GM10248 (cell line): Measurements from ENCODE around the gene TRIM26.
"Not testable (repeated sequence)": the region's sequence is repeated elsewhere in the genome, so short reads cannot be mapped to it uniquely, and the experiment has no call there.

ENCODE experiments used
- CTCF ChIA-PET: fragments of 300-600 bp; sonication (Branson Sonifier 250); formaldehyde crosslinking; extraction: SDS; loops from one replicate; lab custom pipeline; 2021; ENCODE audit warnings: antibody characterized with exemption; lab: Yijun Ruan, JAX
- POLR2A ChIA-PET: fragments of 350-650 bp; sonication (Branson Sonifier 250); formaldehyde crosslinking; extraction: SDS; loops from one replicate; lab custom pipeline; 2020; ENCODE audit warnings: antibody characterized with exemption; lab: Yijun Ruan, JAX
- DNase-seq: peaks from one replicate; pipeline ENCODE4 v3.0.0; 2012; ENCODE audit errors: extremely low spot score
- CTCF ChIP-seq: IDR thresholded peaks from 2 replicates; pipeline ENCODE4 v1.5.1; 2012; ENCODE audit warnings: mild to moderate bottlenecking, low read depth; ENCODE audit errors: extremely low read depth, missing control alignments, control extremely low read depth

TRIM26 gene

DNA sequence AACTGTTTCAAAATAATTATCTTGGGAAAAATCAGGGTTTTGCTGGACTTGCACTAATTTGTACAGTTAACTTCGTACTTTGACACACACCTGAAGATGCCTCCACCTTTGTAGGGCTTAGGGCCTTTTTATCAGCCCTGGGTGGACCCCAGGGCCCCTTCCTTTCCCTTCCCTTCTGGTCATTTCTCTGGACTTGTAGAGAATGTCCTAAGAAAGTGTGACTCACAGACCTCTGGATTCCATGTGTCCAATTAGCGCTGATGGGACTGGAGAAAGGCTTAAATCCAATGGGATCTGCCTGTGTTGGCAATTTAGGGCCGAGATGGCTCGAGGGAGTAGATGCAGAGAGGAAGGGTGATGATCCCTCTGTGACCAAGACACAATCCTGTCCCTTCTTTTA is 40.5 kb downstream of the TRIM26 start:
- no peak for DNase-seq
- TF ChIP-seq CTCF = no peak
- ChIA-PET CTCF (no interaction called here), POLR2A (no interaction called here)

DNA sequence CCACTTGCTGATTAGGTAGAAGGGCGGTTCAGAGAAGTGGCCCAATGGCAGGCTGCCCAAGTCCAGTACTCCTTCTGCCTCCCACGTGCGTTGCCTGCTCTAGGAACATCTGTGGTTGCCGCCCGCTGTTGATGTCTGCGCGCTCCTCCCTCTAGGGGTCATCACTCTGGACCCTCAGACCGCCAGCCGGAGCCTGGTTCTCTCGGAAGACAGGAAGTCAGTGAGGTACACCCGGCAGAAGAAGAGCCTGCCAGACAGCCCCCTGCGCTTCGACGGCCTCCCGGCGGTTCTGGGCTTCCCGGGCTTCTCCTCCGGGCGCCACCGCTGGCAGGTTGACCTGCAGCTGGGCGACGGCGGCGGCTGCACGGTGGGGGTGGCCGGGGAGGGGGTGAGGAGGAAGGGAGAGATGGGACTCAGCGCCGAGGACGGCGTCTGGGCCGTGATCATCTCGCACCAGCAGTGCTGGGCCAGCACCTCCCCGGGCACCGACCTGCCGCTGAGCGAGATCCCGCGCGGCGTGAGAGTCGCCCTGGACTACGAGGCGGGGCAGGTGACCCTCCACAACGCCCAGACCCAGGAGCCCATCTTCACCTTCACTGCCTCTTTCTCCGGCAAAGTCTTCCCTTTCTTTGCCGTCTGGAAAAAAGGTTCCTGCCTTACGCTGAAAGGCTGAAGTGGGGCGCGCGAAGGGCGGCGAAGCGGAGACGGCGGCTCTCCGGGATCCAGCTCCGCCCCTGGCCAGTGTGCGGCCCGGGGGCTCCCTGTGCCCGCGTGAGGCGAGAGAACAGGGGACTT is 41.3 kb downstream of the TRIM26 start:
- CTCF ChIA-PET = interaction anchor here (0.9 to 1.2 kb wide), 3 partner anchors 22 to 70 kb away, joined by 3 read pairs; no protein-coding TSS in a partner anchor
- POLR2A ChIA-PET = no interaction called here
- no peak for TF ChIP-seq CTCF
- DNase-seq = no peak

DNA sequence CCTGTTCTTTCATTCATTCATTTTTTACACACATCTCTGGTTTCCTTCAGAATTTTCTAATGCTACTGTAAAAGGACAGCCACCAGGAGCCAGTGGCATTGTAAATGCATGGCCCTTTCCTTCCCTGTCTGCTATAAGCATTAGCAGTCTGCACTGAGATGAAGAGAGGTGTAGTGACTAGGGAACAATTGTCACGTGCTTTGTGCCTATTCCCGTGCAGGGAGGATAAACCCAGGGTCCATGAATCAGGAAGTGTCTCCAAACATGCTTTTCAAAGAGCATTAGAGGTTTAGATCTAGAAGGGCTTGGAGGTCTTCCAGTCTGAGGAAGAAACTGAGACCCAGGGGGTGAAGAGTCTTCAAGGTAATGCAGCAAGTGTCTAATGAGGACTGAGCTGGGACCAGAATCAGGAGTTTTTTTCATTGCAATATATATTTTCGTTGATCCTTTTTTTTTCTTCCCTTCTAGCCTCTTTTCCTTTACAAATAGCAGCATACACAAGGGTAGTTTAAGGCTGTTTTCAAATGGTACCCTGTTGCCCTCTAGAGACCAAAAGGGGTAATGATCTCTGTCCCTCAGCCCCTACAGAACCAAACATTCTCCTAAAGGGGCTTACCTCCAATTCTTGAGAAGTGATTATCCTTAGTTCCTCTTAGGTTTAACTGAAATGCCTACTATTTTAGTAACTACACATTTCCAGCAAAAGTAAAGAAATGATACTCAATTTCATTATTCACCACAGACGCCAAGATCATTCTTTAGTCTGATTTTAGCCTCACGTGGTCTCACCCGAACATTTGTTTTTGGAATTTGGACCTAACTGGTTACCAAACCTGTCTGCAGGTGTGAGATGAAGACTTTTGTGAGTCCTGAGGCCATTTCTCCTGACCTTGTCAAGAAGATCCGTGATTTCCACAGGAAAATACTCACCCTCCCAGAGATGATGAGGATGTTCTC is 43.3 kb downstream of the TRIM26 start:
- peak; percentile 64 for TF ChIP-seq CTCF
- ChIA-PET POLR2A (no interaction called here), CTCF (interaction anchor here (1.1 to 1.8 kb wide), 3 partner anchors 24 to 68 kb away, joined by 3 to 10 read pairs (median 3); no protein-coding TSS in a partner anchor)
- DNase-seq = peak; percentile 66

DNA sequence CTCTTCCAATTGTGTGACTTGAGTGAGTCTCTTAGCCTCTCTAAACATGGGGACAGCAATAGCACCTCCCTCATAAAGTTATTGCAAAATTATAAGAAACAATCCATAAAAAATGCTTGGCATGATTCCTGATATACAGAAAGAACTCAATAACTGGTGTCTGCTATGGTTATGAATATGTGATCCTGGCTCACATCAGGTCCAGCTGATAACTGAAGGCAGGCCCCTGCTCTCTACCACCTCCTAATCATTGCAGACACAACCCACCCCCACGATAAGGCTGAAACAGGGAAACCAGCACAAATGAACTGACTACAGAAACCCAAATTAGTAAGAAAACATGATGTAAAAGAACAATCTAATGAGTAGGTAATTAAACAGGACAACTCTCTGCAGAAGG is 44.5 kb downstream of the TRIM26 start:
- TF ChIP-seq CTCF = no peak
- no peak for DNase-seq
- ChIA-PET CTCF (interaction anchor here (0.7 to 3.3 kb wide), 6 partner anchors 11 to 67 kb away, joined by 3 to 17 read pairs (median 6); no protein-coding TSS in a partner anchor), POLR2A (no interaction called here)

DNA sequence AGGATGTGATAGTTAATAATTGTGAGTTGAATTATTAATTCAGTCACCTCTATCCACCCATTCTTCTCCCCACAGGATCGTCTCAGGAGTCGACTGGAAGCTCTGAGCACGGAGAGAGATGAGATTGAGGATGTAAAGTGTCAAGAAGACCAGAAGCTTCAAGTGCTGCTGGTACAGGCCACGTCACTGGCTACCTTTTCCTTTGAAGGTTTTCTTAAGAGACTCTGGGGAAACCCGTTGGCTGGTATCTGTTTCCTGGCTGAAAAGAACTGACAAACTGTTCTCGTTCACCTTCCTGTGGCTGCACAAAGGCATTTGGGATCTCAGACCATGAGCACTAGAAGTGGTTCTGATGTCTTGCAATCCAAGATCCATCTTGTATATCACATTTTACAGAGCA is 46.1 kb downstream of the TRIM26 start:
- no peak for TF ChIP-seq CTCF
- no peak for DNase-seq
- CTCF ChIA-PET = interaction anchor here (1.0 to 3.3 kb wide), 5 partner anchors 12 to 65 kb away, joined by 3 to 17 read pairs (median 7); no protein-coding TSS in a partner anchor
- POLR2A ChIA-PET = no interaction called here

- CTCF ChIA-PET = interaction anchor here (1.3 to 3.3 kb wide), 2 partner anchors 10 to 33 kb away, joined by 3 to 11 read pairs; no protein-coding TSS in a partner anchor
- POLR2A ChIA-PET = not testable (repeated sequence)
Observed at GRCh38 chr6:30165238-30165637, 48.0 kb downstream of the TRIM26 start.

More at GRCh38 chr6:30165238-30165637, 48.0 kb downstream of the TRIM26 start:
- DNase-seq = not testable (repeated sequence)
